ENCODE measurements around the gene CCDC28B.

Gene CCDC28B

GRCh38 chr1:32247452-32247851, 47.1 kb downstream of the CCDC28B start:
- intact Hi-C loops (cut with DNase I): no loop called here
- no peak for DNase-seq

GRCh38 chr1:32247983-32248889, 47.8 kb downstream of the CCDC28B start:
- DNase-seq: peak in 40 of 42 donors; percentile 23 to 75 (median 55)
- intact Hi-C loops (cut with DNase I): no loop called here

GRCh38 chr1:32249831-32250525, 49.6 kb downstream of the CCDC28B start:
- no peak for DNase-seq
- intact Hi-C loops (cut with DNase I): no loop called here

DNA sequence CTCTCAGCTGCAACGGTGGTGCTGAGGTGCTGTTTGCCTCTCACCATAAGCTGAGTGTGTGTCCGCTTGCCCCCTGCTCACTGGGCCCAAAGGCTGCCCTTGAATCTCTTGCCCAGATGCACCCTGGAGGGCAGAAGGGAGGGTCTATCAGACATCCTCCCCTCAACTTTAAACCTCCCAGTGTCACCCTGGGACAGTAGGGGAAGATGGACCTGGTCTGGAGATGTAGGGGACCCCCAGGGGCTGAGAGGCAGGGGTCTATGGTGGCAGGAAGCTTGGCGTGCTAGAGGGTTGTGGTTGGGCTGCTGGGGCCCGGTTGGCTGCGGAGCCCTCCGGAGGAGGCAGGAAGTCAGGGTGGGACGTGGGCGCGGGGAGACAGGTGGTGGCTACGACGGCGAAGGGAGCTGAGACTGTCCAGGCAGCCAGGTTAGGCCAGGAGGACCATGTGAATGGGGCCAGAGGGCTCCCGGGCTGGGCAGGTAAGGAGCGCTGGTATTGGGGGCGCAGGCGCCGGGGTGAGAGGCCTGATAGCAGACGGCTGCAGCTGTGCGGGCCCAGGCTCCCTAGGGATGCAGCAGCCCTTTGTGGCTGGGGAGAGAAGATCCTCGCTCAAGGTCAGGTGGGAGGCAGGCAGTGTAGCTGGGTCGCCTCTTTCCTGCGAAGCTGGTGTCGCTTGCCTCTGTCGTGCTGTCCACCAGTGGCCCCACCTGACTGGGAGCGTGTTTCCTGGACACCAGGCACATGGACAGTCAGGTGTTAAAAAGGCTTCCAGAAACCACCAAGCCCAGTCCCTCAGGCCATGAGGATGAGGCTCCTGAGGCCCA, 50.7 kb downstream of the CCDC28B start, which contains the start of gene LCK:
Gene LCK (plus strand): TSS at position 373 of the 824 bp plus-strand sequence. CDS start 23,065 bp downstream, outside the sequence.
- intact Hi-C loops (cut with DNase I): no loop called here
- DNase-seq: no peak
